H1 (cell line): ENCODE measurements around the gene GPS2. TPM values are rescaled to one million over a fixed set of nuclear protein-coding genes. Genes with fewer than 3 reads are reported as not detected.

Experiments used
- BCL11A ChIP-seq, 2 experiments: IDR thresholded peaks; one replicate each; pipeline ENCODE4 v1.6.1; 2011; ENCODE audit warnings: low read depth in 2 of 2, low read length in 2 of 2, mild to moderate bottlenecking in 2 of 2
- CBX5 ChIP-seq: fragments of 300-800, 300-1000 bp; sonication (generic); IDR thresholded peaks from 2 replicates; pipeline ENCODE4 v1.7.1; 2016; ENCODE audit warnings: antibody characterized with exemption, low read length, low read depth
- E2F6 ChIP-seq: IDR thresholded peaks from 2 replicates; pipeline ENCODE4 v1.6.1; 2012; ENCODE audit warnings: inconsistent platforms
- HDAC2 ChIP-seq, 2 experiments: fragments of 300-600 bp in 1 of 2; sonication (generic) in 1 of 2; IDR thresholded peaks; 2 replicates each; pipeline ENCODE4 v1.6.1; 2011 to 2012; ENCODE audit warnings: low read depth in 2 of 2, low read length in 2 of 2, mild to moderate bottlenecking in 2 of 2, moderate library complexity in 2 of 2, borderline replicate concordance in 1 of 2, inconsistent platforms in 1 of 2
- MAFK ChIP-seq: IDR thresholded peaks from 2 replicates; pipeline ENCODE4 v1.6.1; 2012; ENCODE audit warnings: low read depth, mild to moderate bottlenecking, improper control_type of control experiment, low read length
- POLR2A ChIP-seq, 2 experiments: IDR thresholded peaks; 1 replicate in 1 of 2; 2 replicates in 1 of 2; pipeline ENCODE4 v1.6.1; 2011; ENCODE audit warnings: low read depth in 2 of 2, low read length in 2 of 2, mild to moderate bottlenecking in 2 of 2; ENCODE audit errors: control extremely low read depth in 1 of 2
- SIRT6 ChIP-seq: IDR thresholded peaks from one replicate; pipeline ENCODE4 v1.7.1; 2012; ENCODE audit warnings: low read length, inconsistent platforms
- SP2 ChIP-seq: IDR thresholded peaks from 2 replicates; pipeline ENCODE4 v1.6.1; 2012; ENCODE audit warnings: mild to moderate bottlenecking, low read length, inconsistent platforms
- polyA plus RNA-seq, 7 experiments: library from polyadenylated mRNA; depleted of rRNA in 3 of 7; stranded (reverse) in 5 of 7; unstranded in 2 of 7; fragments of >200 nt in 5 of 7; fragments of 200-250 nt in 2 of 7; gene quantifications; 1 replicate in 5 of 7; 2 replicates in 1 of 7; 4 replicates in 1 of 7; pipeline versions ENCODE4 v1.2.1 to v1.2.3, GENCODE V29; 2011 to 2013; ENCODE audit warnings: missing spikeins in 2 of 7, mixed read lengths in 2 of 7
- total RNA-seq: library from RNA; stranded (reverse); fragmentation: NEBNext Ultra II Directional; extraction: Animal tissue kit (Norgen Biotek cat#: 25700); gene quantifications from 2 replicates; pipeline ENCODE4 v1.2.1, GENCODE V29; 2021
- TF ChIP-seq, protein P1 (sequence below): fragments of 300-600 bp; sonication (generic); IDR thresholded peaks from 2 replicates; pipeline ENCODE4 v1.7.1; 2012; ENCODE audit warnings: low read length, moderate library complexity, mild to moderate bottlenecking, inconsistent platforms; ENCODE audit not compliant: insufficient replicate concordance

Gene GPS2
- total and polyA plus RNA-seq, 2 of the 8 experiments (the other 6 are each of a cell fraction or from before 2014, with no cell fraction given), result 67.0 to 152 TPM

DNA sequence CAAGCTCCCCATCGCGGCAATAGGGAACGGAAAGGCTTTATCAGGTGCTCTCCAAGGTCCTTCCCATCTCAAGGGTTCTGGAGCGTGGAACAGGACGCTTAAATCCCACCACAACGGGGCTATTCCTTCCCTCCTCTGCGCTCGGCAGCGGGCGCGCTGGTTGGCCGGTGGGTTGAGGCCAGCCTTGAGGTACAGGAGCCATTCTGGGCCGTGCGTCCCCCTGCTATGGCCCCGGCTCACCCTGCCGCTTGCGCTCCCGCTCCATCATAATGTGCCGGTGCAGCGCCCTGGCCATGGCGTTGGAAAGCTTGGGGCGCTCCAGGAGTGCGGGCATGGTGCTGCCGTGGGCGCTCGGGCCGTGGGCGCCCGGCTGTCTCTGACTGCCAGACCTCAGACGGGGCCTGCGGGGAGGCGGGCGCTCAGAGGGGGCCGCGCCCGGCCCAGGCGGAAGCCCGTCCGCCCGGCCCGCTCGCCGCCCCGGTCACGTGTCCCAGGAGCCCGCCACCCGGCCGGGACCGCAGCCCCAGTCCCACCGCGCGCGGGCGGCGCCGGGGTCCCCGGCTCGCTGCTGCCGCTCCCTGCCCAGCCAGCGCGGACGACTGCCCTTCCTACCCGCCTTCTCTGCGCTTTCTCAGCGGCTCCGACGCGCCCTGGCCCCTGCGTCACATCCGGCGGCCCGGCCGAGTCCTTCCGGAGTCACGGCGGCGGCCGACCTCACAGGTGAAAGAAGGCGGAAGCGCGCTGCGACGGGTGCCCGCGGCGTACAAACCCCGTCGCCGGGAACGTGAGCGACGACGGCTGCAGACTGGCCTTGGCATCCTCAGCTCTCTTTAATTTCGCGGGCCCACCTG is at the start of gene GPS2 (continued):
- TF ChIP-seq HDAC2 (IDR thresholded peaks at IDR 0.05; ENCODE audit: borderline replicate concordance in 1 of 2, low read depth in 2 of 2, low read length in 2 of 2) (no peak; a peak in 1 of 4 replicates), BCL11A (IDR thresholded peaks at IDR 0.05; ENCODE audit: low read depth in 2 of 2, low read length in 2 of 2) (no peak), MAFK (no peak), POLR2A (IDR thresholded peaks at IDR 0.05; ENCODE audit: control extremely low read depth in 1 of 2, low read depth in 2 of 2, low read length in 2 of 2) (peak in 1 of 2 experiments; percentile 87; a peak in 2 of 3 replicates), SP2 (no peak), E2F6 (peak; percentile 45; the same call in 1 of the 2 replicates), SIRT6 (no peak), CBX5 (no peak)
- TF ChIP-seq, protein P1, sequence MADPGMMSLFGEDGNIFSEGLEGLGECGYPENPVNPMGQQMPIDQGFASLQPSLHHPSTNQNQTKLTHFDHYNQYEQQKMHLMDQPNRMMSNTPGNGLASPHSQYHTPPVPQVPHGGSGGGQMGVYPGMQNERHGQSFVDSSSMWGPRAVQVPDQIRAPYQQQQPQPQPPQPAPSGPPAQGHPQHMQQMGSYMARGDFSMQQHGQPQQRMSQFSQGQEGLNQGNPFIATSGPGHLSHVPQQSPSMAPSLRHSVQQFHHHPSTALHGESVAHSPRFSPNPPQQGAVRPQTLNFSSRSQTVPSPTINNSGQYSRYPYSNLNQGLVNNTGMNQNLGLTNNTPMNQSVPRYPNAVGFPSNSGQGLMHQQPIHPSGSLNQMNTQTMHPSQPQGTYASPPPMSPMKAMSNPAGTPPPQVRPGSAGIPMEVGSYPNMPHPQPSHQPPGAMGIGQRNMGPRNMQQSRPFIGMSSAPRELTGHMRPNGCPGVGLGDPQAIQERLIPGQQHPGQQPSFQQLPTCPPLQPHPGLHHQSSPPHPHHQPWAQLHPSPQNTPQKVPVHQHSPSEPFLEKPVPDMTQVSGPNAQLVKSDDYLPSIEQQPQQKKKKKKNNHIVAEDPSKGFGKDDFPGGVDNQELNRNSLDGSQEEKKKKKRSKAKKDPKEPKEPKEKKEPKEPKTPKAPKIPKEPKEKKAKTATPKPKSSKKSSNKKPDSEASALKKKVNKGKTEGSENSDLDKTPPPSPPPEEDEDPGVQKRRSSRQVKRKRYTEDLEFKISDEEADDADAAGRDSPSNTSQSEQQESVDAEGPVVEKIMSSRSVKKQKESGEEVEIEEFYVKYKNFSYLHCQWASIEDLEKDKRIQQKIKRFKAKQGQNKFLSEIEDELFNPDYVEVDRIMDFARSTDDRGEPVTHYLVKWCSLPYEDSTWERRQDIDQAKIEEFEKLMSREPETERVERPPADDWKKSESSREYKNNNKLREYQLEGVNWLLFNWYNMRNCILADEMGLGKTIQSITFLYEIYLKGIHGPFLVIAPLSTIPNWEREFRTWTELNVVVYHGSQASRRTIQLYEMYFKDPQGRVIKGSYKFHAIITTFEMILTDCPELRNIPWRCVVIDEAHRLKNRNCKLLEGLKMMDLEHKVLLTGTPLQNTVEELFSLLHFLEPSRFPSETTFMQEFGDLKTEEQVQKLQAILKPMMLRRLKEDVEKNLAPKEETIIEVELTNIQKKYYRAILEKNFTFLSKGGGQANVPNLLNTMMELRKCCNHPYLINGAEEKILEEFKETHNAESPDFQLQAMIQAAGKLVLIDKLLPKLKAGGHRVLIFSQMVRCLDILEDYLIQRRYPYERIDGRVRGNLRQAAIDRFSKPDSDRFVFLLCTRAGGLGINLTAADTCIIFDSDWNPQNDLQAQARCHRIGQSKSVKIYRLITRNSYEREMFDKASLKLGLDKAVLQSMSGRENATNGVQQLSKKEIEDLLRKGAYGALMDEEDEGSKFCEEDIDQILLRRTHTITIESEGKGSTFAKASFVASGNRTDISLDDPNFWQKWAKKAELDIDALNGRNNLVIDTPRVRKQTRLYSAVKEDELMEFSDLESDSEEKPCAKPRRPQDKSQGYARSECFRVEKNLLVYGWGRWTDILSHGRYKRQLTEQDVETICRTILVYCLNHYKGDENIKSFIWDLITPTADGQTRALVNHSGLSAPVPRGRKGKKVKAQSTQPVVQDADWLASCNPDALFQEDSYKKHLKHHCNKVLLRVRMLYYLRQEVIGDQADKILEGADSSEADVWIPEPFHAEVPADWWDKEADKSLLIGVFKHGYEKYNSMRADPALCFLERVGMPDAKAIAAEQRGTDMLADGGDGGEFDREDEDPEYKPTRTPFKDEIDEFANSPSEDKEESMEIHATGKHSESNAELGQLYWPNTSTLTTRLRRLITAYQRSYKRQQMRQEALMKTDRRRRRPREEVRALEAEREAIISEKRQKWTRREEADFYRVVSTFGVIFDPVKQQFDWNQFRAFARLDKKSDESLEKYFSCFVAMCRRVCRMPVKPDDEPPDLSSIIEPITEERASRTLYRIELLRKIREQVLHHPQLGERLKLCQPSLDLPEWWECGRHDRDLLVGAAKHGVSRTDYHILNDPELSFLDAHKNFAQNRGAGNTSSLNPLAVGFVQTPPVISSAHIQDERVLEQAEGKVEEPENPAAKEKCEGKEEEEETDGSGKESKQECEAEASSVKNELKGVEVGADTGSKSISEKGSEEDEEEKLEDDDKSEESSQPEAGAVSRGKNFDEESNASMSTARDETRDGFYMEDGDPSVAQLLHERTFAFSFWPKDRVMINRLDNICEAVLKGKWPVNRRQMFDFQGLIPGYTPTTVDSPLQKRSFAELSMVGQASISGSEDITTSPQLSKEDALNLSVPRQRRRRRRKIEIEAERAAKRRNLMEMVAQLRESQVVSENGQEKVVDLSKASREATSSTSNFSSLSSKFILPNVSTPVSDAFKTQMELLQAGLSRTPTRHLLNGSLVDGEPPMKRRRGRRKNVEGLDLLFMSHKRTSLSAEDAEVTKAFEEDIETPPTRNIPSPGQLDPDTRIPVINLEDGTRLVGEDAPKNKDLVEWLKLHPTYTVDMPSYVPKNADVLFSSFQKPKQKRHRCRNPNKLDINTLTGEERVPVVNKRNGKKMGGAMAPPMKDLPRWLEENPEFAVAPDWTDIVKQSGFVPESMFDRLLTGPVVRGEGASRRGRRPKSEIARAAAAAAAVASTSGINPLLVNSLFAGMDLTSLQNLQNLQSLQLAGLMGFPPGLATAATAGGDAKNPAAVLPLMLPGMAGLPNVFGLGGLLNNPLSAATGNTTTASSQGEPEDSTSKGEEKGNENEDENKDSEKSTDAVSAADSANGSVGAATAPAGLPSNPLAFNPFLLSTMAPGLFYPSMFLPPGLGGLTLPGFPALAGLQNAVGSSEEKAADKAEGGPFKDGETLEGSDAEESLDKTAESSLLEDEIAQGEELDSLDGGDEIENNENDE, result no peak
